AG10803 (cell line): Measurements from ENCODE around the gene MAP3K4.

Experiments
- DNase-seq: peaks from one replicate; pipeline ENCODE4 v3.0.0; 2010; ENCODE audit warnings: low read depth
- H3K4me3 ChIP-seq: 2 replicates; pipeline ENCODE4 v1.5.1; 2011; ENCODE audit warnings: mild to moderate bottlenecking, low read length, control low read depth
- CTCF ChIP-seq: conservative IDR thresholded peaks from 2 replicates; pipeline ENCODE4 v1.5.1; 2011; ENCODE audit warnings: mild to moderate bottlenecking, low read length, control low read depth, inconsistent platforms

The MAP3K4 gene

GRCh38 chr6:161017766-161018564, 26.4 kb downstream of the MAP3K4 start:
- no peak for TF ChIP-seq CTCF
- no peak overlapping the region for H3K4me3 ChIP-seq
- no peak for DNase-seq

GRCh38 chr6:161019324-161019839, 27.8 kb downstream of the MAP3K4 start:
- no peak for DNase-seq
- TF ChIP-seq CTCF = no peak

GRCh38 chr6:161021543-161021942, 30.0 kb downstream of the MAP3K4 start:
- H3K4me3 ChIP-seq = no peak overlapping the region
- no peak for TF ChIP-seq CTCF
- no peak for DNase-seq

More at GRCh38 chr6:161019324-161019839, 27.8 kb downstream of the MAP3K4 start:
- H3K4me3 ChIP-seq = no peak overlapping the region

DNA sequence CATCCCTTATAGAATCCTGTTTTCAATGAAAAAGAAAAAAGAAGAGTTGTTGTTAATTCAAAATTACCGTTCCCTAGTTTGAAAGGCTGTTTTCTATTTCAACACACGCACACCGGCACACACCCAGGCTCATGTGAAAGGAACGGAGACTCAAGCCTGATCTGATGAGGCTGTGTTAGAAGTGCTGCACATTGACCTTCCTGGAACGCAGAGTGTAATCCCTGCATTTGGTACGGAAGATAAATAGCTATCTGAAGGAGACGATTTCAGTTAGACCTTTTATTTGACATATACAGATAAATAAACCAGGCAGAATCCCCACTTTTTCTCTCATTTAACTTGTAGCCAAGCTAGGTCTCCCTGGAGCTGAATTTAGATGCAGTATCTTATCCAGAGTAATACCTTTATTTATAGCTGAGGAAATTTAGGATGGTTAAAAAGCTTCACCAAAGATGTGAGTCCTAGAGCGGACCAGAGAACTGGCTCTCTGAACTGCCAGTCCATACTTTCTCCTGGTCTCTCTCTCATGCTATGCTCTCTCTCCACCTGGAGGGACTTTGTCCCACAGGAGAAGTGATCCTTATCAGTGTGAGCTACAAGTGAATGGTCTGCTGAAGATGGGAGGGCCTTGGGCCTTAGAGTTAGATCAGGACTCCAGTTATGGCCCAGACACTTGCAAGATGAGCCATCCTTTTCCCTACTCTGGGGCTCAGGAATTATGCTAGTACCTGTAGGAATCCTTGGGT, 30.6 kb downstream of the MAP3K4 start:
- no peak overlapping the region for H3K4me3 ChIP-seq
- no peak for TF ChIP-seq CTCF
- no peak for DNase-seq

GRCh38 chr6:161023316-161023715, 31.7 kb downstream of the MAP3K4 start:
- peak; percentile 69 for DNase-seq

DNA sequence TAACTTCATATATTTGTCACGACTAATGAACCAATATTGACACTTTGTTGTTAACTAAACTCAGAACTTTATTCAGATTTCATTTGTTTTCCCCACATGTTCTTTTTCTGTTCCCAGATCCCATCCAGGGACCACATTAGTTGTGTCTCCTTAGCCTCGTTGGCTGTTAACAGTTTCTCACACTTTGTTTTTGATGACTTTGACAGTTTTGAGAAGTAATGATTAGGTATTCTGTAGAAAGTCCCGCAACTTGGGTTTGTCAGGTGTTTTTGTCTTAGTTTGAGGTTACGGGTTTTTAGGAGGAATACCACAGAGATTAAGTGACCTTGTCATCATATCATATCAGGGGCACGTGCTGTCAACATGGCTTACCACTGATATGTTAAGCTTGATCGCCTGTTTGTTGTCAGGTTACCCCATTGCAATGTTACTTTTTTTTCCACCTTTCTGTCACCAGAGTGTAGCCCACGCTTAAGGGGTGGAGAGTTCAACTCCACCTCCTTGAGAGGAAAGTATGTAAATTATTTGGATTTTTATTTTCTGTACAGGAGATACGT, 32.9 kb downstream of the MAP3K4 start:
- no peak for TF ChIP-seq CTCF
- no peak overlapping the region for H3K4me3 ChIP-seq
- DNase-seq = no peak

More at GRCh38 chr6:161023316-161023715, 31.7 kb downstream of the MAP3K4 start:
- peak; percentile 9; the same call in 1 of the 2 replicates for TF ChIP-seq CTCF
- H3K4me3 ChIP-seq = no peak overlapping the region
